Ascending aorta (tissue), 2 donors: ENCODE results near the gene HLF. TPM values are rescaled to one million over a fixed set of nuclear protein-coding genes. Genes with fewer than 3 reads are reported as not detected.
A peak's percentile ranks its signal among the peaks of the same experiment; 100 is the strongest.

Experiments used
- DNase-seq, 2 donors: peaks; one replicate each; pipeline ENCODE4 v3.0.0-alpha.2; 2019; ENCODE audit warnings: low spot score in 2 of 2
- H3K27ac ChIP-seq, 2 donors: fragments of 200-600 bp; sonication (generic); one replicate each; pipeline ENCODE4 v1.5.1; 2016 to 2017; ENCODE audit warnings: mild to moderate bottlenecking in 1 of 2
- H3K27me3 ChIP-seq: fragments of 200-600 bp; sonication (generic); one replicate; pipeline ENCODE4 v1.5.1; 2017
- H3K36me3 ChIP-seq, 2 donors: fragments of 200-600 bp; sonication (generic); one replicate each; pipeline ENCODE4 v1.5.1; 2016
- H3K4me1 ChIP-seq, 2 donors: fragments of 200-600 bp; sonication (generic); one replicate each; pipeline ENCODE4 v1.5.1; 2016 to 2017; ENCODE audit warnings: mild to moderate bottlenecking in 1 of 2
- H3K4me3 ChIP-seq, 2 donors: fragments of 200-600 bp; sonication (generic); one replicate each; pipeline ENCODE4 v1.5.1; 2016 to 2017; ENCODE audit warnings: mild to moderate bottlenecking in 1 of 2
- H3K9me3 ChIP-seq, 2 donors: fragments of 200-600 bp; sonication (generic); one replicate each; pipeline ENCODE4 v1.5.1; 2016
- intact Hi-C: fragments of 100-400 bp; cut with DNase I; formaldehyde crosslinking; loops from one replicate; pipeline ENCODE4 v1.15.1; 2023
- total RNA-seq: library from RNA; depleted of rRNA; stranded (reverse); fragments of >200 nt; gene quantifications from one replicate; pipeline ENCODE4 v1.1.0, GENCODE V29; 2016
- TF ChIP-seq, protein P1 (sequence below), 3 experiments: fragments of 200-600 bp in 2 of 3; fragments of 450-650 bp in 1 of 3; sonication (generic) in 2 of 3; IDR thresholded peaks; one replicate each; pipeline ENCODE4 v1.5.1; 2016 to 2019; ENCODE audit warnings: antibody characterized with exemption in 3 of 3, mild to moderate bottlenecking in 1 of 3, moderate library complexity in 1 of 3

Gene HLF
- total RNA-seq, 1 donor from 2014 or later: 11.3 TPM

DNA sequence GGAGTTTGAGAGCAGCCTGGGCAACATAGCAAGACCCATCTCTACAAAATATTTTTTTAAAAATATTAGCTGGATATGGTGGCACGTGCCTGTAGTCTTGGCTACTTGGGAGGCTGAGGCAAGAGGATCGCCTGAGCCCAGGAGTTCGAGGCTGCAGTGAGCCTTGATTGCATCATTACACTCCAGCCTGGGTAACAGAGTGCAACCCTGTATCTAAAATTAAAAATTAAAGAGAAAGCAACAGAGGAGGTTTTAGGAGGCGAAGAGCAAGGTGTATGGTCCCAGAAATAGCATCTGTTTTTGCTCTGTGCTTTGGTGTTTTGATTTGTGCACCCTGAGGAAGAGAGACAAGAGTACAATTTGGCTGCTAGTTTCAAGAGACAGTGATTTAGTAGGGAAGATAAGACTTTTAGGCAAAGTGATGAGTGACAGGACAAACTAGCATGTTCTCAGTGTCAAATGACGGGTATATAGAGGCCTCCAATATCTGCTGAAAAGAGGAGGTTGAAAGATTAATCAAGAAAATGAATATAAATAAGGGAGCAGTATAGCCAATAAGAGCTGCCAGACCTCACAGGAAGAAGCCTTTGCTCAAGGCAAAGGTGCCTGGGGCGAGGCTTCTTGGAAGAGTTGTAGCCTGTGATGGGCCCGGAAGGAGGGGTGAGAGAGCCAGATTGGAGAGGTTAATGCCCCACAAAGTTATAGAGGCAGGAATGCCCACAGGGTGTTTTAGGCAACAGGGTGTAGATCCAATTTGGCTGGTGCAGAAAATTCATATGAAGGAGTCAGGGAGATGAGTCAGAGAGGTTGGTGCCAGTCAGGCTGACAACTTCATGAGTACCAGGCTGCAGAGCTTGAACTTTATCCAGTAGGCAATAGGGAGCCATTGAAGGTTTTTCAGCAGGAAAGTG is 11.4 kb downstream of the HLF start:
- intact Hi-C loops: loop anchor here (10.0 kb wide), 1 partner anchor 371 kb away; the partner anchor contains the start of gene TOM1L1
- Histone ChIP-seq H3K4me1 (peaks cover 11 to 51% of the 10 kb centered on the region in 2 donors), H3K27me3 (no peaks in the 10 kb centered on the region), H3K4me3 (no peak overlapping the region), H3K27ac (peak overlapping the region; percentile 70 to 83), H3K9me3 (no peaks in the 10 kb centered on the region), H3K36me3 (no peaks in the 10 kb centered on the region)
- DNase-seq: peak in 1 of 2 donors; percentile 75
- TF ChIP-seq, protein P1, sequence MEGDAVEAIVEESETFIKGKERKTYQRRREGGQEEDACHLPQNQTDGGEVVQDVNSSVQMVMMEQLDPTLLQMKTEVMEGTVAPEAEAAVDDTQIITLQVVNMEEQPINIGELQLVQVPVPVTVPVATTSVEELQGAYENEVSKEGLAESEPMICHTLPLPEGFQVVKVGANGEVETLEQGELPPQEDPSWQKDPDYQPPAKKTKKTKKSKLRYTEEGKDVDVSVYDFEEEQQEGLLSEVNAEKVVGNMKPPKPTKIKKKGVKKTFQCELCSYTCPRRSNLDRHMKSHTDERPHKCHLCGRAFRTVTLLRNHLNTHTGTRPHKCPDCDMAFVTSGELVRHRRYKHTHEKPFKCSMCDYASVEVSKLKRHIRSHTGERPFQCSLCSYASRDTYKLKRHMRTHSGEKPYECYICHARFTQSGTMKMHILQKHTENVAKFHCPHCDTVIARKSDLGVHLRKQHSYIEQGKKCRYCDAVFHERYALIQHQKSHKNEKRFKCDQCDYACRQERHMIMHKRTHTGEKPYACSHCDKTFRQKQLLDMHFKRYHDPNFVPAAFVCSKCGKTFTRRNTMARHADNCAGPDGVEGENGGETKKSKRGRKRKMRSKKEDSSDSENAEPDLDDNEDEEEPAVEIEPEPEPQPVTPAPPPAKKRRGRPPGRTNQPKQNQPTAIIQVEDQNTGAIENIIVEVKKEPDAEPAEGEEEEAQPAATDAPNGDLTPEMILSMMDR (IDR thresholded peaks at IDR 0.05): no peak

DNA sequence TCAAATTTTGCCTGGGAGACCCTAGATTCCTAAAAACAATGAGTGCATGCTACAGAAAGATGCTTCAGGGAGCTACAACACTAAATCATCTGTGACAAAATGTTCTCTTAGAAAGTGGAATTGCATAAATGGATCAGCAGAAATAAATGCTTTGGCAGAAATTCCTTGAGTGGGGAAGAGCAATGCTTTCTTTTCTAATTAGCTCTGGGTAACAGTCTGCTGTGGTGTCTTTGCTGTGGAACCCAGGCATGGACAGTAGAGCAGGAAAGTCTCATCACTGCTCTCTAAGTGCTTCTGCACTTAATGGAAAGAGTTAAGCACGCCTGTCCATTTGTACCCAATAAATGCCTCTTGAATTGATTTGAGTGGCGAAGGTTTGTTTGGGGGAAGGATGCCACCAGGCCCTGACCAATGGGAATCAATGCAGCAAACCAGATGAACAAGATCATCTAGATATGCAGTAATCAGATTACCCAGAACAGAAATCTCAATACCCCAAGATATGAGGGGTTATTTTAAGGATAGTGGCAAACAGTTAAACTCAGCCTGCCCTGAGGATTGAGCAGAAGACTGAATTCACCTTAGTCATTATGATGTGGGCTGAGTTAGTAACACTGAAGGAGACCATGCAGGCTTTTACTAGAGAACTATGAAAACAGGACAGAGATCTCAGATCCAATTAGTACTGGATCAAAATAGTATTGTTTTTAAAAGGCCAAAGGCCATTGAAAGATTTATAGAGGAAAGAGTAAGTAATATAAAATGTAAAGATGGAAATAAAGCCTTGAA is 13.6 kb downstream of the HLF start:
- Histone ChIP-seq H3K4me1 (peaks cover 28 to 60% of the 10 kb centered on the region in 2 donors), H3K36me3 (no peaks in the 10 kb centered on the region), H3K27me3 (no peaks in the 10 kb centered on the region), H3K27ac (peak overlapping the region; percentile 66 to 70), H3K4me3 (no peak overlapping the region), H3K9me3 (no peaks in the 10 kb centered on the region)
- TF ChIP-seq, protein P1 (IDR thresholded peaks at IDR 0.05): no peak
- no peak for DNase-seq
- intact Hi-C loops: loop anchor here (10.0 kb wide), 1 partner anchor 374 kb away; the partner anchor contains the start of gene TOM1L1

DNA sequence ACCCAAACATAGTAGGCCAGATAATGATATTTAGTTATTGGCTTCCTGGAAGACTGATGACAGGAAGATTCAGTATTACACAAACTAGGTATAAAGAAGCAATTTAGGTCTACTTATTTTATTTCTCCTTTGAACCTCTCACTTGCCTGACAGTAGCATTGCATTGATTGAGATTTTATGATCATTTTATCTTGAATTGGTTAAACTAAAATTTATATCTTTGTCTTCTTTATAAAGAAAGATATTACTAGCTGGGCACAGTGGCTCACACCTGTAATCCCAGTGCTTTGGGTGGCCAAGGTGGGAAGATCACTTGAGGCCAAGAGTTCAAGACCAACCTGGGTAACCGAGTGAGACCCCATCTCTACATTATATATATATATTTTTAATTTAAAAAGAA is 14.4 kb downstream of the HLF start:
- DNase-seq: no peak
- peaks cover 29 to 63% of the 10 kb centered on the region in 2 donors for H3K4me1 ChIP-seq
- no peaks in the 10 kb centered on the region for H3K9me3 ChIP-seq
- TF ChIP-seq, protein P1 (IDR thresholded peaks at IDR 0.05): no peak
- H3K4me3 ChIP-seq: no peak overlapping the region
- intact Hi-C loops: loop anchor here (10.0 kb wide), 1 partner anchor 374 kb away; the partner anchor contains the start of gene TOM1L1
- H3K27me3 ChIP-seq: no peaks in the 10 kb centered on the region
- no peaks in the 10 kb centered on the region for H3K36me3 ChIP-seq
- H3K27ac ChIP-seq: peak overlapping the region; percentile 66 to 70

DNA sequence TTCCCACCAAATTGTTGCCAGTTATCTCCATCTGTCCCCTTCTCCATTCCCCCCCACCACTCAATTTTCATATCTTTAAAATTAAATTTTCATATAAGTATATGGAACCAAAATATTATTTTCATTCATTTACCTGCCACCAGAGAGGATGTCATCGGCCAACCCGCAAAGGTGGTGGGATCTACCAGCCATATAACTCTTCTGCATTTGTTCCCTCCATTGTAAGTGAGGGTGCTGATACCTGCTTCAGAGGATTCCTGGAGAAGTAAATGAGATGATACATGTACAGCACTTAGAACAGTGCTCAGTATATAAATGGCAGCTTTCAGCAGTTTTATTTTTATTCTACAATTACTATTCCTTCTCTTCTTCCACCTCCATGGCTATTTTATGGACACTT is 15.0 kb downstream of the HLF start:
- no peak overlapping the region for H3K4me3 ChIP-seq
- no peaks in the 10 kb centered on the region for H3K27me3 ChIP-seq
- H3K4me1 ChIP-seq: peaks cover 29 to 63% of the 10 kb centered on the region in 2 donors
- no peak for DNase-seq
- no peaks in the 10 kb centered on the region for H3K36me3 ChIP-seq
- H3K9me3 ChIP-seq: no peaks in the 10 kb centered on the region
- TF ChIP-seq, protein P1 (IDR thresholded peaks at IDR 0.05): no peak
- intact Hi-C loops: loop anchor here (5.0 to 10.0 kb wide), 3 partner anchors 375 to 1978 kb away; partner anchors contain the start of genes MSI2, TMEM100 and TOM1L1
- H3K27ac ChIP-seq: peak overlapping the region; percentile 88 to 92

DNA sequence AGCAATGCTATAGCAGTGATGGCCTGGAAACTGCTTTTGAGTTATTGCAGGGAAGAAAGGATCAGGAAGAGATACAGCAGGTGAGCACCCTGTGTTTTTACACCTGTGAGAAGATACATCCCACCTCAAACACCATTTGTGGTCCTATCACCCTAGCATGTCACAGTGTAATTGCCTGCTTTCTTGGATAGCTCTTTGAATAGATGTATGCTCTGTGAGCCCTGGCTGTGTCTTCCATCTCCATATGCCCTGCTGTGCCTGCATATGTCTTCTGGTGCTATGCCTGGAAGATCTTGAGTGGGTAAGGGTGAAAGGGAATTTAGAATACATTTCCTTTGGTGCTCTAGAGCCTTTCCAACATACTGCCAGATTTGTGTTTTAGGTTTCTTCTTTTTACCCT is 15.5 kb downstream of the HLF start:
- Histone ChIP-seq H3K27me3 (no peaks in the 10 kb centered on the region), H3K4me1 (peaks cover 31 to 63% of the 10 kb centered on the region in 2 donors), H3K9me3 (no peaks in the 10 kb centered on the region), H3K4me3 (no peak overlapping the region), H3K36me3 (no peaks in the 10 kb centered on the region), H3K27ac (peak overlapping the region; percentile 88 to 92)
- no peak for DNase-seq
- TF ChIP-seq, protein P1 (IDR thresholded peaks at IDR 0.05): no peak
- intact Hi-C loops: loop anchor here (5.0 to 10.0 kb wide), 2 partner anchors 445 to 1977 kb away; partner anchors contain the start of genes MSI2 and TMEM100
